Fibroblast of skin of right biceps (primary cell): ENCODE data around the gene BCAS1.

ENCODE experiments used
- DNase-seq: peaks from one replicate; pipeline ENCODE4 v3.0.0-alpha.2; 2013

Gene BCAS1

GRCh38 chr20:54047048-54047447 is 23.3 kb downstream of the BCAS1 start:
- no peak for DNase-seq

GRCh38 chr20:54044156-54044555 is 26.2 kb downstream of the BCAS1 start:
- DNase-seq: peak; percentile 90

- peak; percentile 51 for DNase-seq
These were observed 27.1 kb downstream of the BCAS1 start for GRCh38 chr20:54043076-54043967.

- DNase-seq: no peak
These were observed 28.4 kb downstream of the BCAS1 start for GRCh38 chr20:54042021-54042420.

DNA sequence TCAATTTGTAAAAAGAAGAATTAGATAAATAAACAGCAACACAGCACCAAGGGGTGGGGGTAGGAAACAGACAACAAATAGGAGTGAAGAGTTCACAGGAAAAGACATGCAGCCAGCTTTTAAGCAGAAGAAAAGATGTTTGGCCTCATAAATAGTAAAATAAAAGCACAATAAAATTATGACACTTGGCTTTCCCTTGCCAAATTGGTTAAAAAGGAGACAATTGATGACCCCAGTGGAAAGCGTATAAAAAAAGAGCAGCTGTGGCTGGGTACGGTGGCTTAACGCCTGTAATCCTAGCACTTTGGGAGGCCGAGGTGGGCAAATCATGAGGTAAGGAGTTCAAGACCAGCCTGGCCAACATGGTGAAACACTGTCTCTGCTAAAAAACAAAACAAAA is 29.1 kb downstream of the BCAS1 start:
- DNase-seq: no peak

DNA sequence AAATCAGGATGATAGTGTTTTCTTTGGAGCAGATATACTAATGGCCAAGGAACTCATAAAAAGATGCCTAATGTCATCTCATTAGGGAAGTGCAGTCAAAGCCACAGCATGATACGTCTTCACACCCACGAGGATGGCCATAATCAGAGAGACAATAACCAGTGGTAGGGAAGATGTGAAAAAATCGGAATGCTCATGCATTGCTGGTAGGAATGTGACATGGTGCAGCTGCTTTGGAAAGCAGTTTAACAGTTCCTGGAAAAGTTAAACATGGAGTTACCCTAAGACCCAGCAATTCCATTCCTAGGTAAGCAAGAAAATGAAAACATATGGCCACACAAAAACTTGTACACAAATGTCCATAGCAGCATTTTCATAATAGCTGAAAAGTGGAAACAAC is 29.9 kb downstream of the BCAS1 start:
- DNase-seq: no peak

DNA sequence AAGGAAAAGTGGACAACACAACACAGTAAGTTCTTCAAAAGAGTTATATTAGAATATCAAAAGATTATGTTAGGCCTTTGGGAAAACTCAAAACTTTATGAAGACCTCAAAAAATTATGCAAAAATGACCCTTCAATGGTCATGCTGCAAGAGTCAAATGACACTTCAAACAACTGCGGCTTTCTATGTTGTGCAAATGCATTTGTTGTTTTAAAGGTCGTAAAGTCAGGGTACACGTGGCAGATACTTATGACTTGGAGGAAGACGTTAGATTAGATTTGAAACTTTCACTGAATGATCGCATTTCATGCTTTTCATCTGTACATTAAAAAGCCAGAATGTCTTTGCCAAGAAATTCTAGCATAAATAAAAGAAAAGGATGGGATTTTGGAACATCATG is 31.4 kb downstream of the BCAS1 start:
- DNase-seq: no peak

- no peak for DNase-seq
These were observed 32.9 kb downstream of the BCAS1 start for GRCh38 chr20:54037525-54037924.

GRCh38 chr20:54029643-54030042 is 40.8 kb downstream of the BCAS1 start:
- no peak for DNase-seq

GRCh38 chr20:54029176-54029575 is 41.2 kb downstream of the BCAS1 start:
- DNase-seq: no peak

DNA sequence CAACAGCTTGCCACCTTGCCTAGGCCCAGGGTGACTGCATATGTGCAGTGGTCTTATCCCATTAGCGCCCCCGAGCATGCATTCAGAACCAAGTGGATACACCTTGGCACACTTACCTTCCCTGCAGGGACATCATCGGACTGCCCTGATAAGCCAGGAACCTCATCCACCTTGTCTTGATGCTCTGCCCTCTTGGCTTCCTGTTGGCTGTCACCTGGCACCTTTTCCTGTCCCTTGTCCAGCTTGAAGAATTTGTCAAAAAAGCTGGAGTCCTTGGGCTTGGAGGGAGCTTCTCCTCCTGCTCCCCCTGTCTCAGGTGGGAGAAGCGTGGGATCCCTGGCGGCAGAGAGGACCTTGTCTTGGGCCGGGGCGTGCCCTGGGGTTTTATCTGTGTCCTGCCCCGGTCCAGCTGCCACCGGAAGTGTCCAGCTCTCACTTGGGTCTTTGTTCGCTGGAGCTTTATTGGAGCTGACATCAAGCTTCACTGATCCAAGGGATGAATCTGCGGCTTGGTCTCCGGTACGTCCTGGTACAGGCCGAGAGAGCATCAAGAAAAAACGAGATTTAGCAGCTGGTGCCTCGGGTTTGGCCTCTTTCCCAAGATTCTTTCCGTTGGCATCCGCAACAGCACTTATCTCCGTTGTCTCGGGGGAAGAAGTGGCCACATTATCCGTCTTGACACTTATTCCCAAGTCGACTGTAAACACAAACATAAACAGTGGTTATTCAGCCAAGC is 42.0 kb downstream of the BCAS1 start:
- DNase-seq: no peak

DNA sequence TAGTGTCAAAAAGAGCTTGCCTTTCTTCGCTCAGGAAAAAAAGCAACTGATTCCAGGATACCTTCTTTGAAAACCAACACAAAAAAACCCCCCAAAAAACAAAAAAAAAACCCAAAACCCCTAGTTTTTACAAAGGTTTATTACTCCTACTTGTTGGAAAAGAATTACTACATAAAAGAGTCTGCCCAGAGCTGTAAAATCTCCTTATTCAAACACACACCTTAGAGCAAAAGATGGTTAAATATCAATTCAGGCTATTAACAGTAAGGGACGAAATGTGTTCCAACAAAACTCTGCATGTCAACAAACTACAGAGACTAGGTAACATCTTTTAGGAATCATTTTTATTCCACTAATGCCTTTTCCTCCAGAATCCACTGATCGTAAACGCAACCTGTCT is 42.7 kb downstream of the BCAS1 start:
- no peak for DNase-seq

GRCh38 chr20:54026295-54027064 is 43.9 kb downstream of the BCAS1 start:
- peak; percentile 51 for DNase-seq

DNA sequence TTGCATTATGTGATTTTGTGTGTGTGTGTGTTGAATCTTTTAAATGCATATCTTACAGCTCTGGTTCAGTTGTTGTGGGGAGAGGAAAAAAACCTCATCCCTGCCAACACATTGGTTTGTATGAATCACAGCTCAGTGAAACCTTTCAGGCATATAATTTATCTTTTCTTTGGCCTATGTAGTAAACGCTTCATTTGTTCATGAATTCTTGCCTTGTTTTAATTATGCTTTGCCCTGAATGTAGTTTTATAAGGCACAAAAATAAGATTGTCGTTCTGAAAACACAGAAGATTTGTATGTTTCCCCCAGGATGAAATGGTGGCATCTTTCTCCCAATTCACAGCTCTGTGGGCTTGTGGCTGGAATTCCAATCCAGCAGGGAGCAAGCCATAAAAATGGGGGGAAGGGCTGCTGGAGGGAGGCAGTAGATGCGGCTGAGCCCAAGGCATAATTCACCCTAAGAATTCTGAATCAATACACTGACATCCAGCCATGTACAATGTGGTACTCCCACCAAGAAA is 45.1 kb downstream of the BCAS1 start:
- peak; percentile 90 for DNase-seq

DNA sequence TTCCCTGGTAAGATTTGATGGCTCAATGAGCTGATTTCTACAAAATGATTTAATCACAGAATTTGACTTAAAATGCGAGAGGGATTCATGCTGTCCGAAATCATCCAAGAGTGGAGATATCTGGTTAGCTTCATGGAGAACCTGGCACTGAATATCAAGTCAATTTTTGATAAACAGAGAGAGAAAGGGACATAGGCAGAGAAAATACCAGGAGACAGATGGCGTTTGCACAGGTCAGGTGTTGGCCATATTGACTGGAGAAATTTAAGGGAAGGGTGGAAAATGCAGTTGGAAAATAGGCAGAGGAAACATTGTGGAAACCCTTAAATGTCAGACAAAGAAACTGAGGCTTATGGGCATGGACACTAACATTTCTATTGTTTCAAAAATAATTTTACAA is 47.0 kb downstream of the BCAS1 start:
- no peak for DNase-seq

- DNase-seq: no peak
These were observed 48.8 kb downstream of the BCAS1 start for GRCh38 chr20:54021446-54022235.

GRCh38 chr20:54020868-54021267 is 49.5 kb downstream of the BCAS1 start:
- DNase-seq: no peak

DNA sequence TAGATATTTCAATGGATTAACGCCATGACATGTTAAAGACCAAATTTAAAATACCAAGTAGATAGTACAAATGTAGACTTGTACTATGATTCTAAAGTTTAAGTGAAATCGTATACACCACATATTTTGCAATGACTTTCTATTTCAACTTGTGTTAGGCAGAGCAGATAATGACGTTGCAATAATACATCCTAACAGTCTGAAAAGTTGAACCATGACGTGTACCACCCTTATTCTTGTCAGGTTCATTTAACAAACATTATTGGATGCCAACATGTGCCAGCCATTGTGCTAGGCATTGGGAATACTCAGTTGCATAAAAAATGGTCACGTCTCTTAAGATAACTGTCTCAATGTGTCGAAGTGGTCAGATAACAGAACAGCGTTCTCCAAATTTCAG is 50.0 kb downstream of the BCAS1 start:
- no peak for DNase-seq

GRCh38 chr20:54019585-54019984 is 50.8 kb downstream of the BCAS1 start:
- DNase-seq: no peak

DNA sequence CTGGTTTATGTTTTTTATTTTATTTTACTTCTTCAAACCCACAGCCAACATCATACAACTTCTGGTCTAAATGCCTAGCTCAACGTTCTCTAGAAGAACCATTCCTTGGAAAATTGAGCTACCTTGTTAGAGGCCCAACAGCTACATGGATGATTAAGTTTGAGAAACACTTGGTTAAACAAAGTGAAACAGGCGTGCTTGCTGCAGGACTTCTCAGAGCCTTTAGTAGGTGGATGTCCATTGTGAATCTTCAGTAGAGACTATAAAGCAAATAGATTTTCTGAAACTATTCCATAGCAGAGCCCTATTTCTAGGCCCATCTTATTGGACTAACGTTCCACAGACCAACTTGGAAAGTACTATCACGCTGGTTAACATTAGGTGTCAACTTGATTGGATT is 51.3 kb downstream of the BCAS1 start:
- DNase-seq: no peak

DNA sequence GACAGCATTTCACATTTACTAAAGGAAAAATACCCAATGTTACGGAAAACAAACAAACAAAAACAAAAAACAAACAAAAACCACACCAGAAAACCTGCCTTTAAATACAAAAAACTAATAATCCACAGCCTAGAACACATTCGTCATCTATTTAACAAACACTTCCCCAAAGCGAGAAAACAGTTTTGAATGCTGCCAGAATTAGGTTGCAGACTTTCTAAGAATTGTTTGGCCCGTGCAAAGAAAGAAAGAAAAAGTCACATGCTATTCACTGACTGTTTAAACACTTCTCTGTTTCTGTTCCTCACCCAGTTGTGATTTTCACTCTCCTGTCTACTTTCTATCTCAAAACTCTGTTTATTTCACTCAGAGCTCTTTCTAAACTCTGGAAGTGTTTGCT is 52.5 kb downstream of the BCAS1 start:
- no peak for DNase-seq

GRCh38 chr20:54015496-54015895 is 54.9 kb downstream of the BCAS1 start:
- DNase-seq: no peak
